DOHH2 (cell line): Measurements from ENCODE around the gene EDARADD.

Experiments
- H3F3A ChIP-seq: fragments of 200-600 bp; sonication (generic), shearing (Covaris generic); 2 replicates; pipeline ENCODE4 v1.6.0; 2016; ENCODE audit warnings: antibody characterized with exemption, mild to moderate bottlenecking; ENCODE audit not compliant: control insufficient read depth, insufficient read depth
- H3K27ac ChIP-seq: fragments of 200-600 bp; sonication (generic); 2 replicates; pipeline ENCODE4 v1.5.1; 2014; ENCODE audit warnings: low read depth, mild to moderate bottlenecking, low read length, moderate library complexity
- H3K27me3 ChIP-seq: fragments of 200-600 bp; sonication (generic); 2 replicates; pipeline ENCODE4 v1.6.1; 2014; ENCODE audit warnings: mild to moderate bottlenecking, low read length, mixed read lengths; ENCODE audit not compliant: control insufficient read depth
- H3K36me3 ChIP-seq: fragments of 200-600 bp; sonication (generic); 2 replicates; pipeline ENCODE4 v1.6.1; 2014; ENCODE audit warnings: mild to moderate bottlenecking, low read length, moderate library complexity, mixed read lengths; ENCODE audit not compliant: control insufficient read depth
- H3K4me1 ChIP-seq: fragments of 200-600 bp; sonication (generic); 2 replicates; pipeline ENCODE4 v1.6.1; 2014; ENCODE audit warnings: mild to moderate bottlenecking, low read length, mixed read lengths; ENCODE audit not compliant: control insufficient read depth
- H3K4me2 ChIP-seq: fragments of 200-600 bp; sonication (generic); 2 replicates; pipeline ENCODE4 v1.6.0; 2014; ENCODE audit warnings: mild to moderate bottlenecking, low read length, moderate library complexity
- H3K4me3 ChIP-seq: fragments of 200-600 bp; sonication (generic); 2 replicates; pipeline ENCODE4 v1.5.1; 2014; ENCODE audit warnings: mild to moderate bottlenecking, low read length, mixed read lengths
- H3K79me2 ChIP-seq: fragments of 200-600 bp; sonication (generic); 2 replicates; pipeline ENCODE4 v1.6.1; 2014; ENCODE audit warnings: mild to moderate bottlenecking, low read length, mixed read lengths; ENCODE audit not compliant: control insufficient read depth
- H3K9me2 ChIP-seq: fragments of 200-600 bp; sonication (generic); replicated peaks from 2 replicates; pipeline ENCODE4 v1.6.1; 2014; ENCODE audit warnings: mild to moderate bottlenecking, low read length, mixed read lengths; ENCODE audit not compliant: control insufficient read depth
- H3K9me3 ChIP-seq: fragments of 200-600 bp; sonication (generic); 2 replicates; pipeline ENCODE4 v1.6.1; 2014; ENCODE audit warnings: antibody characterized with exemption, low read length, mixed read lengths; ENCODE audit not compliant: control insufficient read depth, insufficient read depth
- H4K20me1 ChIP-seq: fragments of 200-600 bp; sonication (generic); 2 replicates; pipeline ENCODE4 v1.6.0; 2014; ENCODE audit warnings: low read depth, mild to moderate bottlenecking, antibody characterized with exemption, low read length, moderate library complexity; ENCODE audit not compliant: control insufficient read depth, insufficient read depth
- EZH2phosphoT487 ChIP-seq: fragments of 200-600 bp; sonication (generic); IDR thresholded peaks from 2 replicates; pipeline ENCODE4 v1.6.1; 2017; ENCODE audit warnings: borderline replicate concordance, mild to moderate bottlenecking, antibody characterized with exemption, low read length, moderate library complexity, mixed read lengths
- TF ChIP-seq, protein P1 (sequence below): fragments of 200-600 bp; sonication (generic); IDR thresholded peaks from one replicate; pipeline ENCODE4 v1.5.1; 2014; ENCODE audit warnings: antibody characterized with exemption, mild to moderate bottlenecking, low read depth, low read length; ENCODE audit not compliant: poor library complexity, severe bottlenecking

EDARADD gene

DNA sequence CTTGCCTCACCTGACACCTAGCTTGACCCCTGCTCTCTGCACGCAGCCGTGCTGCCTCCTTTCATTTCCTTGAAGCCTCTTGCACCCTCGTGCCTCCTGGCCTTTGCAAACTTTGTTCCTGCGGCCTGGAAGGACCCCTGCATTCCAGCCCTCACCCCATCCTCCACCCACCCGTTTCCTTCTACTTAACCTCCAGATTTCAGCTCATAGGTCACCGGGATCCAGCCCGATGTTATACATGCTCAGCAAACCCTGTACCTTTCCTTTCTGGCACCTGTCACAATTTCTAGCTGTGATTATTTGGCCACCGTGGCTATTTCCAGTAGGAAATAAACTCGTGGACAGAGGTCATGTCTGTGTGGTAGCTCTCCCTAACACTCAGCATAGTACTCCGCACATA, 4.5 kb downstream of the EDARADD start:
- TF ChIP-seq, protein P1, sequence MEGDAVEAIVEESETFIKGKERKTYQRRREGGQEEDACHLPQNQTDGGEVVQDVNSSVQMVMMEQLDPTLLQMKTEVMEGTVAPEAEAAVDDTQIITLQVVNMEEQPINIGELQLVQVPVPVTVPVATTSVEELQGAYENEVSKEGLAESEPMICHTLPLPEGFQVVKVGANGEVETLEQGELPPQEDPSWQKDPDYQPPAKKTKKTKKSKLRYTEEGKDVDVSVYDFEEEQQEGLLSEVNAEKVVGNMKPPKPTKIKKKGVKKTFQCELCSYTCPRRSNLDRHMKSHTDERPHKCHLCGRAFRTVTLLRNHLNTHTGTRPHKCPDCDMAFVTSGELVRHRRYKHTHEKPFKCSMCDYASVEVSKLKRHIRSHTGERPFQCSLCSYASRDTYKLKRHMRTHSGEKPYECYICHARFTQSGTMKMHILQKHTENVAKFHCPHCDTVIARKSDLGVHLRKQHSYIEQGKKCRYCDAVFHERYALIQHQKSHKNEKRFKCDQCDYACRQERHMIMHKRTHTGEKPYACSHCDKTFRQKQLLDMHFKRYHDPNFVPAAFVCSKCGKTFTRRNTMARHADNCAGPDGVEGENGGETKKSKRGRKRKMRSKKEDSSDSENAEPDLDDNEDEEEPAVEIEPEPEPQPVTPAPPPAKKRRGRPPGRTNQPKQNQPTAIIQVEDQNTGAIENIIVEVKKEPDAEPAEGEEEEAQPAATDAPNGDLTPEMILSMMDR: no peak
- TF ChIP-seq EZH2phosphoT487: no peak
- Histone ChIP-seq H4K20me1 (no peaks in the 10 kb centered on the region), H3K79me2 (no peaks in the 10 kb centered on the region), H3K9me3 (no peaks in the 10 kb centered on the region), H3K4me2 (no peak overlapping the region), H3K4me3 (no peak overlapping the region), H3K27ac (no peak overlapping the region), H3K4me1 (no peaks in the 10 kb centered on the region), H3F3A (no peaks in the 10 kb centered on the region), H3K27me3 (peaks cover 30% of the 10 kb centered on the region), H3K36me3 (no peaks in the 10 kb centered on the region), H3K9me2 (no peaks in the 10 kb centered on the region)

DNA sequence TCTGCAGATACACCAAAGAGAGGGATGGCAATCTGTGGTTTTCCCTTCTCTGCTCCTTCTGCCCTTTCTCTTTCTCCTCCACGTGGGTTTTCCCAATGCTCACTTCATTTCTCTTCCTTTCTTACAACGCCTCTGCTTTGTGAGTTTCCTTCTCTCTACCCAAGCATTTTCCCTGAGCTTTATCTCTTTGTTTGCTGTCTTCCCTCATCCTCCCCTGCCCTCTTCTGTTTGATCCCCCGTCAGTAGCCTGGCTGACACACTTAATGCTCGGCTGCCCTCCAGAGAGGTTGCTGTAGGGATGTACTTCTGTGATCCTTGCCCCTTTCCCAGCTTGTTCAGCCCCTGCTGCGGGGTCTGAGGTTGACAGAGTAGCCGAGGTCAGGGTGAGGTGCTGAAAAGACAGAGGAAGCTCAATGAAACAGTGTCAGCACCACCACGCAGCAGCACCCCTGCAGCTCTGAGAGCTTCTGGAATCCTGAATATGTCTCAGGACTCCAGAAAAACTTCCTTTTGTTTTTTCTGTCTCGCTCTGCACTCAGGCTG, 6.0 kb downstream of the EDARADD start:
- no peak overlapping the region for H3K4me3 ChIP-seq

DNA sequence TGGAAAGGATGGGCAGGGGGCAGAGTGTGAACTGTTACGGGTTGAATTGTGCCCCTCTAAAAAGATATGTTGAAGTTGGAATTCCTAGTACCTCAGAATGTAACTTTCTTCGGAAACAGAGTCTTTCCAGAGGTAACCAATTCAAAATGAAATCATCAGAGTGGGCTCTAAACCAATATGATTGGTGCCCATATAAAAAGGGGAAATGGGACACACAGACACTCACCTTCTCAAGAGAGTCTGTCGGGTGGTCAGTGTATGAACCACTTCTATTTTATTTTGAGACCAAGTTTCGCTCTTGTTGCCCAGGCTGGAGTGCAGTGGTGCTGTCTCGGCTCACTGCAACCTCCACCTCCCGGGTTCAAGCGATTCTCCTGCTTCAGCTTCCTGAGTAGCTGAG, 7.6 kb downstream of the EDARADD start:
- Histone ChIP-seq H3K79me2 (no peaks in the 10 kb centered on the region), H3K9me2 (no peaks in the 10 kb centered on the region), H3F3A (no peaks in the 10 kb centered on the region), H3K4me2 (no peak overlapping the region), H3K27ac (no peak overlapping the region), H3K9me3 (no peaks in the 10 kb centered on the region), H3K4me1 (no peaks in the 10 kb centered on the region), H3K4me3 (no peak overlapping the region), H4K20me1 (no peaks in the 10 kb centered on the region), H3K36me3 (no peaks in the 10 kb centered on the region), H3K27me3 (0 out of 2 replicates have a peak, but pooled peaks cover 3% of the 10 kb centered on the region)
- TF ChIP-seq, protein P1: no peak
- TF ChIP-seq EZH2phosphoT487: no peak

More for the DNA sequence above, 6.0 kb downstream of the EDARADD start:
- Histone ChIP-seq H3K27ac (no peak overlapping the region), H3K4me1 (no peaks in the 10 kb centered on the region), H3K27me3 (peaks cover 15% of the 10 kb centered on the region), H3K4me2 (no peak overlapping the region), H3K9me2 (no peaks in the 10 kb centered on the region), H3F3A (no peaks in the 10 kb centered on the region), H3K36me3 (no peaks in the 10 kb centered on the region), H4K20me1 (no peaks in the 10 kb centered on the region), H3K9me3 (no peaks in the 10 kb centered on the region), H3K79me2 (no peaks in the 10 kb centered on the region)
- TF ChIP-seq EZH2phosphoT487: no peak

DNA sequence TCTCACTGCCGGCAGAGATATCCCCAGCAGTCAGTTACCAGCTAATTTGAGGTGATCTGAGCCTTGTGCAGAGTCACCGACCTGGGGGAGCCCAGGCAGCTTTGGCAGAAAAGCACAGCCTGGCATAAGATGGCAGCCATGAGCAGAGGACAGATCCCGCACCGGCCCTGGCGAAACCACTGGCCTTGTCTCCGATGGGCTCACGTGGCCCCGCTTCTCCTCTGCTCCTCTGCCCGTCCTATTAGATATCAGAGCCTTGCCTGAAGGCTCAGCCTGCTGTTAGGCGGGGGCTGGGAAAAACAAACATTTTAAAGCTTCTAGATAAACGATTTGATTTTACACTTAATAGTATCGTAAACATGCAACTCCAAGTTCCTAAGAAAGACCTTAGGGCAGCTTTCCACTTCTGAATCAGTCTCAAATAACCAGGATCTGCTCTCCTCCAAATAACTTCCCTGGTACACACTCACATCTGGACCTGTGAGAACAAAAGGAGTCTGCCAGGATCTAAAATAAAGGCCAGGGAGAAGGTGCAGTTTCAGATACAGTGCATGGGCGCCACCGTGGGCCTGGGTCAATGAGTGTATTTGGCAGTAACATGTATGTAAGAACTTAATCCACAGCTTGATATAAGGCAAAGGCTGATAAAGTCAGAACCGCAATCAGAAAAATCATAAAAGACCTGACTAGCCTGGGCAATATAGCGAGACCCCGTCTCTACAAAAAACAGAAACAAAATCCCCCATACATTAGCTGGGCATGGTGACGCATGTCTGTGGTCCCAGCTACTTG, 10.0 kb downstream of the EDARADD start:
- H3K4me2 ChIP-seq: no peak overlapping the region
- no peaks in the 10 kb centered on the region for H4K20me1 ChIP-seq
- H3K9me2 ChIP-seq: no peaks in the 10 kb centered on the region
- H3K27me3 ChIP-seq: no peaks in the 10 kb centered on the region
- H3K27ac ChIP-seq: no peak overlapping the region
- no peaks in the 10 kb centered on the region for H3K79me2 ChIP-seq
- H3F3A ChIP-seq: no peaks in the 10 kb centered on the region
- H3K36me3 ChIP-seq: no peaks in the 10 kb centered on the region
- H3K4me1 ChIP-seq: no peaks in the 10 kb centered on the region
- no peaks in the 10 kb centered on the region for H3K9me3 ChIP-seq
- TF ChIP-seq, protein P1: no peak
- no peak for TF ChIP-seq EZH2phosphoT487
- no peak overlapping the region for H3K4me3 ChIP-seq
